PFSK-1 (cell line): ENCODE data around the gene TDRD5.

Experiments used
- FOXP2 ChIP-seq: optimal IDR thresholded peaks from 2 replicates; pipeline ENCODE3; 2011; ENCODE audit warnings: borderline replicate concordance, control low read depth, inconsistent platforms; ENCODE audit not compliant: insufficient read depth; ENCODE audit errors: extremely low read length, extremely low read depth
- POLR2AphosphoS5 ChIP-seq: IDR thresholded peaks from 2 replicates; pipeline ENCODE4 v1.6.1; 2012; ENCODE audit warnings: low read depth, mild to moderate bottlenecking, control low read depth, low read length, moderate library complexity
- SIN3A ChIP-seq: IDR thresholded peaks from 2 replicates; pipeline ENCODE4 v1.6.1; 2012; ENCODE audit warnings: mild to moderate bottlenecking, low read length, moderate library complexity, borderline replicate concordance; ENCODE audit not compliant: insufficient read depth
- TAF1 ChIP-seq: IDR thresholded peaks from 2 replicates; pipeline ENCODE4 v1.6.1; 2012; ENCODE audit warnings: low read length, control low read depth, borderline replicate concordance; ENCODE audit not compliant: insufficient read depth
- TF ChIP-seq, protein P1 (sequence below), 2 experiments: IDR thresholded peaks; 2 replicates each; pipeline versions ENCODE4 v1.6.1 to v1.8.0; 2011 to 2012; ENCODE audit warnings: low read depth in 2 of 2, low read length in 2 of 2, control low read depth in 1 of 2, inconsistent platforms in 1 of 2, mild to moderate bottlenecking in 1 of 2, moderate library complexity in 1 of 2; ENCODE audit not compliant: insufficient read depth in 1 of 2

TDRD5 gene

GRCh38 chr1:179612361-179612760 lies 20.7 kb downstream of the TDRD5 start:
- TF ChIP-seq FOXP2 (no peak), POLR2AphosphoS5 (no peak), SIN3A (no peak), TAF1 (no peak)
- TF ChIP-seq, protein P1, sequence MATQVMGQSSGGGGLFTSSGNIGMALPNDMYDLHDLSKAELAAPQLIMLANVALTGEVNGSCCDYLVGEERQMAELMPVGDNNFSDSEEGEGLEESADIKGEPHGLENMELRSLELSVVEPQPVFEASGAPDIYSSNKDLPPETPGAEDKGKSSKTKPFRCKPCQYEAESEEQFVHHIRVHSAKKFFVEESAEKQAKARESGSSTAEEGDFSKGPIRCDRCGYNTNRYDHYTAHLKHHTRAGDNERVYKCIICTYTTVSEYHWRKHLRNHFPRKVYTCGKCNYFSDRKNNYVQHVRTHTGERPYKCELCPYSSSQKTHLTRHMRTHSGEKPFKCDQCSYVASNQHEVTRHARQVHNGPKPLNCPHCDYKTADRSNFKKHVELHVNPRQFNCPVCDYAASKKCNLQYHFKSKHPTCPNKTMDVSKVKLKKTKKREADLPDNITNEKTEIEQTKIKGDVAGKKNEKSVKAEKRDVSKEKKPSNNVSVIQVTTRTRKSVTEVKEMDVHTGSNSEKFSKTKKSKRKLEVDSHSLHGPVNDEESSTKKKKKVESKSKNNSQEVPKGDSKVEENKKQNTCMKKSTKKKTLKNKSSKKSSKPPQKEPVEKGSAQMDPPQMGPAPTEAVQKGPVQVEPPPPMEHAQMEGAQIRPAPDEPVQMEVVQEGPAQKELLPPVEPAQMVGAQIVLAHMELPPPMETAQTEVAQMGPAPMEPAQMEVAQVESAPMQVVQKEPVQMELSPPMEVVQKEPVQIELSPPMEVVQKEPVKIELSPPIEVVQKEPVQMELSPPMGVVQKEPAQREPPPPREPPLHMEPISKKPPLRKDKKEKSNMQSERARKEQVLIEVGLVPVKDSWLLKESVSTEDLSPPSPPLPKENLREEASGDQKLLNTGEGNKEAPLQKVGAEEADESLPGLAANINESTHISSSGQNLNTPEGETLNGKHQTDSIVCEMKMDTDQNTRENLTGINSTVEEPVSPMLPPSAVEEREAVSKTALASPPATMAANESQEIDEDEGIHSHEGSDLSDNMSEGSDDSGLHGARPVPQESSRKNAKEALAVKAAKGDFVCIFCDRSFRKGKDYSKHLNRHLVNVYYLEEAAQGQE (IDR thresholded peaks at IDR 0.05; ENCODE audit: insufficient read depth in 1 of 2, low read depth in 2 of 2, low read length in 2 of 2), result no peak

DNA sequence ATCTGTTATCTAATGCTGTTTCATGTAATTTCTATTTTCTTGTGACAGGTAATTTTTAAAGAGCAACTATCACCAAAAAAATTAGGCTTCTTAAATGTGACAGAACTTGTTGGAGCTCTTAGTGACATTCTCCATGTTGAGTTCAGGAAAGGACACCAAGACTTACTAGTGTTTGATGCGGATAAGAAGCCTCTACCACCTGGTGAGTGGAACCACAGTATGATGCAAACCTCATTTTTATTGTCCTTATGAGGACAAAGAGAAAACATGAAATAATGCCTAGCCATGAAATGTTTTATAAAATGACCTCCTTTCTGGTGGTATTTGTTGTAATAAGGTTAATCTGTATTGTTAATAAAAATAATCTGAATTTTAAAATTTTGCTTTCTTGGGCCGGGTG lies 39.1 kb downstream of the TDRD5 start:
- TF ChIP-seq TAF1 (no peak), FOXP2 (no peak), SIN3A (no peak), POLR2AphosphoS5 (no peak)
- TF ChIP-seq, protein P1 (IDR thresholded peaks at IDR 0.05; ENCODE audit: insufficient read depth in 1 of 2, low read depth in 2 of 2, low read length in 2 of 2), result no peak

DNA sequence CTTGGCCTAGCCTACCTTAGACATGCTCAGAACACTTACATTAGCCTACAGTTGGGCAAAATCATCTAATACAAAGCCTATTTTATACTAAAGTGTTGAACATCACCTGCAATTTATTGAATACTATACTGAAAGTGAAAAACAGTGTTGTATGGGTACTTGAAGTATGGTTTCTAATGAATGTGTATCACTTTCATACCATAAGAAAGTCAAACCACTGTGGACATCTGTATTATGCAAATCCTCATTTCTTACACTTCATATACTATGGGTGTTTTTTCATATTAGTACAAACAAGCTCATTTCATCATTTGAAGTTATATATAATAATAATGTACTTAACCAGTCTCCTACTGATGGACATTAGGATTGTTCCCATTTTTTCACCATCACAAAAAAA lies 41.2 kb downstream of the TDRD5 start:
- TF ChIP-seq FOXP2 (no peak), TAF1 (no peak), POLR2AphosphoS5 (no peak), SIN3A (no peak)
- TF ChIP-seq, protein P1 (IDR thresholded peaks at IDR 0.05; ENCODE audit: insufficient read depth in 1 of 2, low read depth in 2 of 2, low read length in 2 of 2), result no peak

GRCh38 chr1:179637211-179637860 lies 45.7 kb downstream of the TDRD5 start:
- TF ChIP-seq TAF1 (no peak), POLR2AphosphoS5 (no peak), SIN3A (no peak), FOXP2 (no peak)
- TF ChIP-seq, protein P1 (IDR thresholded peaks at IDR 0.05; ENCODE audit: insufficient read depth in 1 of 2, low read depth in 2 of 2, low read length in 2 of 2), result no peak
